Umbilical cord (tissue), 2 donors: ENCODE data around the gene MYLK4. TPM values are rescaled to one million over a fixed set of nuclear protein-coding genes. Genes with fewer than 3 reads are reported as not detected.

Source experiments
- DNase-seq: peaks from one replicate; pipeline ENCODE4 v3.0.0-alpha.2; 2015; ENCODE audit warnings: low spot score
- total RNA-seq: library from RNA; depleted of rRNA; stranded (reverse); fragments of >200 nt; gene quantifications from one replicate; pipeline ENCODE4 v1.2.3, GENCODE V29; 2014; ENCODE audit warnings: low replicate concordance; ENCODE audit not compliant: insufficient read depth

Gene MYLK4
- total RNA-seq, 1 donor from 2014 or later, result 5.1 TPM

DNA sequence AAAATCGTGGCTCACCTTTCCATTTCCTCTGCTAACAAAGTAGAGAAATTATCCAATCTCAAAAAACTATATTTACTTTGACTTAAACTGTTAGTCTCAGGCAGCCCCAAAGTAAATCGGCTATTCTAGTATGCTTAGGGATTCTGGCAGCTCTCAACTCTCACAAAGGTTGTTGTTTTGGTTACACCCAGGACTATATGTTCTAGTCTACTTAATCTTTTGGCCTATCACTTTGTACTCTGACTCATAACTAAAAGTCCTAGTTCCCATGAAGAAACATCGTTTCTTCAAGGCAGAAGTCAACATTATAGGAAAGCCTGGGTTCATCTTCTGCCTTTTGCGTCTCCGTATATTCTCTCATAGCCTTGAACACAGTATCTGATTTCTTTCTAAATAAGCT lies 42.3 kb downstream of the MYLK4 start:
- no peak for DNase-seq

GRCh38 chr6:2706558-2706957 lies 44.2 kb downstream of the MYLK4 start:
- no peak for DNase-seq

- no peak for DNase-seq
These were observed 45.5 kb downstream of the MYLK4 start for GRCh38 chr6:2705256-2705655.

GRCh38 chr6:2697291-2697690 lies 53.4 kb downstream of the MYLK4 start:
- no peak for DNase-seq

DNA sequence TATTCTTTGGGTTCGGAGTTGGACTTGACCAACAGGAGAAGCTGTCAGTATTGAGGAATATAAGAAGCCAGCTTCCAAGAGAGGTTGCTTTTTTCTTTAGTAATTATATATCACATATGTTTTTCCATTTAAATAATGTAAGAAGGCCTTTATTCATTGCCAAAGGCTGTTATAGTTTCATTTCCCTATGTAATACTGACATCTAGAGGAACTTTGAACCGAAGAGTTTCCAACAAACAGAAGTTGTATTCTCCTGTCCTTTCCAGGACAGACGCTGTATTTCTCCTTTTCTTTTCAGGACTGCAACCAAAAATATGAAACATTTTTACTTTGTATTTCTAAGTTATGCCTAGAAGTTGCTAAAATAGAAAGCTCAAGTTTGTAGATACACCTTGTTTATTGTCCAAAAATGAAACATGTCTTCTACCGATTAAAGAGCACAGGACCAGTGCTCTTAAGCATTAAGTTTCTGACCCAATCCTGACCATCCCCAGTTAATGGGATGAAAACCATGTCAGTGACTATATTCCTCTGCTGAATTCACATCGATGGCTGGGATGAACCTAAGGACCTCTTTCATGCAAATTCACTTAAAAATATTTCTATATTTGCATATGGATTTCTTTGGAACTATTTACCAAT lies 55.1 kb downstream of the MYLK4 start:
- peak; percentile 54 for DNase-seq

- DNase-seq, result no peak
These were observed 57.5 kb downstream of the MYLK4 start for GRCh38 chr6:2693231-2693630.

DNA sequence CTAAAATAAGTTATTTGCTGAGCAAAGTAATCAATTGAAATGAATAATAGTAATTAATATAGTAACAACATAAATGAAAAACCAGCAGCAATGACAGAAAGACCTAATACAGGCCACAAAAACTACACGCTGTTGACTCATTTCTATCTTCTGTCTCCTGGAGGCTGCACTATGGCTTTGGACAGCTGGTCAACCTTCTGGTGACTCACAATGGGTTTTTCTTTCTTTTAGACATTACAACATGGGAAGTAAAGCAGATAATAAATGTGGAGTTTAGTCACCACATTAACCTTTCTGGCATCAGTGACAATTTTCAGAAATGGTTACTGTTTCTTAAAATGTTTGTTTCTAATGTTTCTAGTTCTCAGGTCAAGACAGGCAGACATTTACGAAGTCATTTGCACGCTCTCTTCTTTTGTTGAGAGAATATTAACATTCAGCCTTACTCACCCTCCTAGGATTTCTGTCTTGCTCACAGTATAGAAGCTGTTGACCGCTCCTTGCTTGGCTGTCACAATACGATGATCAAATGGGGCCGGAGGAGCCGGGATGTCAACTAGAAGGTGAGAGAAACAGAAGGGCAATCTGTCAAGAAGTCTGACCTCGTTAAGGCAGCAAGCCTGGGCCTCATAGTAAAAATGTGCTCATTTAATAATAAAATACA lies 62.2 kb downstream of the MYLK4 start:
- DNase-seq, result no peak

- DNase-seq, result no peak
These were observed 63.3 kb downstream of the MYLK4 start for GRCh38 chr6:2687456-2687855.

DNA sequence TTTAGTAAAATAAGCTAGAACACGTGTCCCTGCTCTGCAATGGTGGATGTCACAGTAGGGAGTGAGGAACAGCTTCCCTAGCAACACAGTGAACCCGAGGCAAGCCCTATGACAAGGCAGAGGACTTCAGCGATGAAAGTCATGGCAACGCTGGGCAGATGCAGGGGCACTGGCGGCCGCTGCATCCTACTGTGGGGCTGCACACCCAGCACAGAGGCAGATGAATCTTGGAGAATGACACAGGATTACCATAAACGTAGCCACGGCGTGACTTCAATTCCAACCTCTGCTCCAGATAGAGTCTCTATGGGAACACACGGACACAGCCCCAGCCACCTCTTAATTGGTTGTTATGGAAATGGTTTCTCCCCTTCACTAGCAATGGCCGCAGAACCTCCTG lies 64.2 kb downstream of the MYLK4 start:
- no peak for DNase-seq

DNA sequence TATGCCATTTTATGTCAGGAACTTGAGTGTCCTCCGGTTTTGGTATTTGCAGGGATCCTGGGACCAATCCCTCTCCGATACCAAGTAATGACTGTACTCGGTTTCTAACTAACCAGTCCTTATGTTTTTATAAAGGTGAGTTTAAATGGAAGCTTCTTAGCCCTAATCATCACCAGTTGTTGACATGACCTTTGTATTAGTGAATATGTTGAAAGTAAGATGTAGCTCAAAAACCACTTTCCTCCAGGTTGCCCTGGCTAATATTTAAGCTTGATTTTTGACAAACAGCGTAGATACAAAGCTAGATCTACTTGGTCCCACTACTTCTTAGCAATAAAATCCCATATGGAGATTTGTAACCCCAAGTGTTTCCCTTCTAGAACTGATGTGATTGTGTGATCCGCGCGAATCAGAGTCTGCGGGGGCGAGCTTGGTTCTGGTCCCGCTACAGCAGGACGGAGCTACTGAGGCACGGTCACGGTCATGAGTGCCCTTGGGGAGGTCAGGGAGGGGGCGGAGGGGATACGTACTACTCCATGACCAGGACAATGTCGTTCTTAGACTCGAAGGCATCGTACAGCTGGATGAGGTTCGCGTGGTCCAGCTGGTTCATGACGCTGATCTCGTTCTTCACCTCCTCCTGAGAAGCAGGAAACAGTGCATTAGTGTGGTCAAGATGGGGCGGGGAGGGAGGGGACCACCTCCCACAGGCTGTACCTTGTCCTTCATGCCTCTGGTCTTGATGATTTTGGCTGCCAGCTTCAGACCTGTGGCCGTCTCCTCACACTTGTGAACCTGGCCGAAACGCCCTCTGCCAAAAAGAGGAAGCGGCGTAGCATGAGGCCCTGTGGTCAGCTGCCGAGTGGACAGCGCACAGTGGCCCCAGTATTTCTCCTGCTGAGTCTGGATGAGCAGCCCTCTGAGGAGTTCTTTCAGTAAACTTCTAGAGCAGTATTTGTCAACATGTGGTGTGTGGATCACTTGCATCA lies 65.7 kb downstream of the MYLK4 start:
- no peak for DNase-seq

- DNase-seq, result no peak
These were observed 66.5 kb downstream of the MYLK4 start for GRCh38 chr6:2684103-2684749.

- no peak for DNase-seq
These were observed 70.3 kb downstream of the MYLK4 start for GRCh38 chr6:2680264-2680922.

DNA sequence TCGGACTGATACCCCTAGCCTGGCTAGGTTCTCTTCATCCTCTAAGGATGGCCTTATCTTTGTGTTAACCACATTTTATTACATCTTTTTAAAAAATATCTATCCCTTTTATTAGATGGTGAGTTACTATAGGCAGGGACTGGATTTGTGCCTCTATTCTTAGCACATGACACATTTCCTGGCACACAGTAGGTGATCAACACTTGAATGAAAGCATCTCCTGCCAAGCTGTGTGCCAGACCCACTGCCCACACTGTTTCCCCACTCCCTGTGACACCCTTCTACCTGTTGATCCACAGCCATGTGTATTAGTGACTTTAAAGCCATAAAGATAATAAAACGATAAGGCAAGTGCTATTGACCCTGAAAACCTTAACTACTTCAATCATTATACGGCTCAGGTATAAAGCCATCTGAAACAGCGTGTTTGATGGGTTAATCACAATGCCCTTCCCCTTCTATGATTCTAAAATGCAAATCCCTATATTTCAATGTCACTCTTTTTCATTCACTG lies 73.6 kb downstream of the MYLK4 start:
- DNase-seq, result no peak

GRCh38 chr6:2676048-2676447 lies 74.7 kb downstream of the MYLK4 start:
- DNase-seq, result no peak

- DNase-seq, result no peak
These were observed 75.9 kb downstream of the MYLK4 start for GRCh38 chr6:2674857-2675256.

GRCh38 chr6:2669067-2669700 lies 81.5 kb downstream of the MYLK4 start:
- DNase-seq, result no peak

- DNase-seq, result no peak
These were observed 83.1 kb downstream of the MYLK4 start for GRCh38 chr6:2667617-2668016.

DNA sequence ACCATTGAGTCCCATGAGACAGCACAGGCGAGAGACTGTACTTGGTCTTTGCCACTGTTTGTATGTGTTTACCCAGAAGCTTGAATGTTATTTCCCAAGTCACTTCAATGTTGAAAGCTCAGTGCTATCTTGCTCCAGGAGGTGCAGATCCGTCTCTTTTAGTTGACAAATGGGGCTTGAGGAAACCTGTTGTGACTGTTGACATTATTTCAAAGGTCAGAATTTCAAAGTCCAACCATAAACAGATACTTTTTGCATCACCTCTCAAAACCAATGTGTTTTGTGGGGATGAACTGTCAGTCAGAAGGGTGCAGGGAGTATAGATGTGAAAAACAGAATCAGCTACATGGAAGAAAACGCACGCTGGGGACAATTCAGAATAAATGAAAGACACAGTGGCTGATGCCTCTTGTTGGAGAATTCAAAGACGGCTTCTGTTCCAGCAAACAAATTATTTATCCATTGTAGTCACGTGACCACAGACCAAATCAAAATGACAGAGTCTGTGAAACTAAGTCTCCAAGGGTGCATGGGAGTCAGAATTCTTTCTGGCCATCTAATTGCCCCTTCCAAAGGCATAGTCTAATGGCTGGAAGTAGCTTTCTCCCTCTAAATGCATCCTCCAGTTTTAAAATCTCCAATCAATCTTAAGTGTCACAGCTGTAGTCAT lies 83.7 kb downstream of the MYLK4 start:
- no peak for DNase-seq

GRCh38 chr6:2665146-2666070 lies 85.3 kb downstream of the MYLK4 start:
- DNase-seq, result no peak
